Stimulated activated CD8-positive, alpha-beta memory T cell treated with anti-CD3 and anti-CD28 coated beads, Interleukin-4, amount 100 ng/mL, for 48 hours (primary cell): ENCODE data around the gene NOG.

Experiments
- DNase-seq: peaks from one replicate; pipeline ENCODE4 v3.0.0-alpha.2; 2020

NOG gene

DNA sequence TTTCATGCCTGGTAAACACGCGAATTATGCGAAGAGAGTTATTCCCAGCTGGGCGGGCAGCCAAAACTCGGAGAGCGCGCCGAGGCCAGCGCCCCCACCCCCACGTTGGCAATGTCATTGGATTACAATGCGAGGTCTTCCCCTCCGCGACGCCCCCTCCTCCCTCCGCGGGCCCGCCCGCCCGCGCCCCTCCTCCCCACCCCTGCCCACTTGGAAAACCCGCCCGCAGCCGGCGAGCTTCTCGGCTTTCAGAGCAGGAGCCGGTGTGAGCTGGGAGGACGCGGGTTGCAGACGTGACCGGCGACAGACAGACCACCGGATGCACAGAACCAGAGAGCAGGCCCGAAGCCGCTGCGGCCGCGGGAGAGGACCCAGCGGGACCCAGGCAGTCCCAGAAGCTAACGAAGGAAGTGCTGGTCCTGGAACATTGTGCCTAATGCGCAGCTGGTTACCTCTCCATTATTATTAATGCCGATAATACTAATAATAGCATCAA is 4.0 kb downstream of the NOG start:
- DNase-seq = no peak

DNA sequence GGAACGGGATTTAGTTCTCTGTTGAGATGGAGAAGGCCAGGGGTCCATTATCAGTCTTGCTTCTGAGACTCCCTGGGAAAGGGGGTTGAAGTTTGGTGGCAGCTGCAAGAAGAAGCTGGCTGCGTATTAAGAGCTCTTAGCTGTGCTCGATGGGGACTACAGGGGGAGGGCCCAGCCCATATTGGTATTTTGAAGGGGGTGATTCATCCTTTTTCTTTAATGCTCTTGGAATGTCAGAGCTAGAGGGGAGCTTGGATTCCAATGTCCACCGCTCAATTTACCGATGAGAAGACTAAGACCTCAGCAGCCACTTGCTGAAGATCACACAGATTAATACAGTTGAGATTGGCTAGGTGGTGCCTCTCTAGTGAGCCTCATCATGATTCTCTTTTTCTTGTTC is 5.0 kb downstream of the NOG start:
- DNase-seq = no peak

DNA sequence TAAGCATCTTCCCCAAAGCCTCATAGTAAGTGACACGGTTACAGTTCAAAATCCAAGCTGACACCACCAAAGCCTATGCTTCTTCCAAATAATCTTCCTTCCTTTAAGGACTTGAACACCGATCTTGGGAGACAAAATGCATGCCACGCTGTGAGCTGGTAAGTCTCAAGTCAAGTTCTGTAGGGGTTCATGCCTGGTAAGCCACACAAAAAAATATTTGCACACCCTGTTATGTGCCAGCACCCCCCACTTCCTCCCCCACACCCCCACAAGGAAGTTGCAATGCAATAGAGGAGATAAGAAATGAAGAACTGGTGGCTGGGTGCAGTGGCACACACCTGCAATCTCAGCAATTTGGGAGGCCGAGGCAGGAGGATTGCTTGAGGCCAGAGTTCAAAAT is 5.6 kb downstream of the NOG start:
- no peak for DNase-seq

DNA sequence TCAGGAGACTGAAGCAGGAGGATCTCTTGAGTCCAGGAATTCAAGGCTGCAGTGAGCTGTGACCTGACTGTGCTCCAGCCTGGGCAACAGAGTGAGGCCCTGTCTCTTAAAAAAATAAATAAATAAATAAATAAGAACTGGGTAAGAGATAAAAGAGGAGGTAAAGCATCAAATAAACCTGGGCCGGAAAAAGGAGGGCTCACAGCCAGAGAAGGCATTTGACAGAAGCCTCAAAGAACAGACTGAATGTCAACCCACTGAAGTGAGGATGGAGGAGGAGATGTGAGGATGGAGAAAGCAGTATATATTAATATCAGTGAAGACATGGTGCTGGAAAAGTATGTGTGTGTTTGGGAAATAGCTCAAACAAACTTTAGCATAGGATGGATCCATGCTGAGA is 6.1 kb downstream of the NOG start:
- no peak for DNase-seq

DNA sequence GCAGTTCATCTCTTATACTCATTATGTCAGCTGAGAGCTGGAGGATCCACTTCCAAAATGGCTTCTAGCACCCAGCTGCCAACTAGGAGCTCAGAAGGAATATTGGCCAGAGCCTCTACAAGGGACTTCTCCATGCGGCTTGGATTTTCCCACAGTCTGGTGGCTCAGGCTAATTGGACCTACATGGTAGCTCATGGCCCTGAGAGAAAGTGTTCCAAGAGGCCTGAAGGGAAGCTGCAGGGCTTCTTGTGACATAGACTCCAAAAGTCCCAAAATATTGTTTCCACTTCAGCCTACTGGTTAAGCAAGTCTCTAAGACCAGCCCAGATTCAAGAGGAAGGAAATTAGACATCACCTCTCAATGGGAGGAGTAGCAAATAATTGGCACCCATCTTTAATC is 6.8 kb downstream of the NOG start:
- no peak for DNase-seq

DNA sequence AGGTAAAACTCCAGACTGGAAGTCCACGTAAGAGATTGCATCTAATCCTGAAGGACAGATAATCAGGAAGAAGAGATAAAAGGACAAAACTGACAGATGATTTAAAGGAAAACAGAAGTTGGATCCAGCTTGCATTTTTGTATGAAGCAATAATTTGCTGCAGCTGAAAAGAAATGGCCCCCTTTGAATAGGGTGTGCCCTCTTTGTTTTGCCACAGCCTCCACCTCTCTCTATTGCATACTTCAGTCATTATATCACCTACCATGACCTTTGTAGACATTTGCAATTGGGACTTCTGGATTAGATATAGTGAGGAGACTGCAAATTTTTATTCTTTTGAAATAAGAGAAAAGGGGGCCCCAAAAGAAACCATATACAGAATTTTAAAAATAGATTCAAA is 8.1 kb downstream of the NOG start:
- DNase-seq = no peak

DNA sequence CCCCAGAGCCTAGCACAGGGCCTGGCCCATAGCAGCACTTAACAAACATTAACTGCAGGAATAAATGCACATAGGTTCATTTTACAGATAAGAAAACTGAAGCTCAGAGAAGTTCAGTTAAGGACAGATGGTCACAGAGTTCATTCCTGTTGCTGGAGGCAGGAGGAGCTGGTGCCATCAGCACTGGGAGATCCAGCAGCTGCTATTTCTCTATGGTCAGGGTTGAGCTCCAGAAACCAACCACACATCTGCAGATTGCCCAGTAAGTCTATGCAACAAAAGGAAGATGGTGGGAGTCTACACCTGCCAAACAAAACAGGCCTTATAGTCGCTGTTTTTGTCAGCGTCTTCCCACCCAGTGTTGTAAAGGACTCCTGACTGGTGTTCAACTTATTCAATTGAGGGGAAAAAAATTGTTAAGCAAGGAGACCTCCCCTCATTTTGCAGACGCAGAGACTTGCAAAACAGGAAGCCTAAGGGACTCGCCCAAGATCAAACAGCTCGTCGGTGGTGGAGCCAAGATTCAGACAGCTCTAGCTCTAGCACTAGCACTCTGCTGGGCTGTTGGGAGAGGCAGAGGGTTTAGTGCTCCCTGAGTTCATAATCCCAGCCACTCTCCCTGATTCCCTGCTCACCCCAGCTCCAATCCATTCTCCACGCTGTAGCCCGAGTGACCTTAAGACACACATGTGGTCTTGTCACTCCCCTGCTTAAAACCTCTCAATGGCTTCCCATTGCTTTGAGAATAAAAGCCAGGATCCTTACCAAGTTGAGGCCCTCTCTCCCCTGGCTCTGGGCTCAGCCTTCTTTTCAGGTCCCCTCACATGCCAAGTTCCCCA is 9.0 kb downstream of the NOG start:
- no peak for DNase-seq

DNA sequence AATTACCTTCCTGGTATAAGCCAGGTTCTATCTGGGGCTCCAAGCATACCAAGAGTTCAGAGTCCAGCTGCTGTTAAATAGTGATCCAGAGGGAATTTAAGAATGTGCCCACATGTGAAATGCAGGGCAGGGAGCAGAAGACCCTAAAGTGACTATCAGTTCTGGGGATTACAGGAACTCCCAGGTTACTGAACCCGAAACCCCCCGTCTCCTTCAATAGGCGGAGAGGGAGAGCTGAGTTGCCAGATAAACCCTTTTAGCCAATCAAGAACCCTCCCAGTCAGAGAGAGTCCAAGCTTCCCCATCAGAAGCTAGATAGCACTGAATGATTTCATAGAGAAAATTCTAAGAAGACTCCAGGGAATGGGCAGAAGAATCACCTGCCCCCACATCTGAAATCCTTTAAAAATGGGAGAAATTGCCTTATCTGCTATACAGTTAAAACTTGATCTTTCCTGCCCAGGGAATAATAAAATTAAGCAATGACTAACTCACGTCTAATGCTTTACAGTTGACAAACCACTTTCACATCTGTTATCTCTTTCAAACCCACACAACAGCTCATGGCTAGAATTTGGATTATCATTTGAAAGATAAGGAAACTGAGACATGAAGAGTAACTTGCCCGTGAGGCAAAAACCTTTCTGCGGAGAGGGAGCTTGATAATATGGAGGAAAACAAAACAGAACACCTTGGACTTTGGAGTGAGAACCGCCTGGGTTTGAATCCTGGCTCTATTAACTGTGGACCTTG is 10.2 kb downstream of the NOG start:
- no peak for DNase-seq

DNA sequence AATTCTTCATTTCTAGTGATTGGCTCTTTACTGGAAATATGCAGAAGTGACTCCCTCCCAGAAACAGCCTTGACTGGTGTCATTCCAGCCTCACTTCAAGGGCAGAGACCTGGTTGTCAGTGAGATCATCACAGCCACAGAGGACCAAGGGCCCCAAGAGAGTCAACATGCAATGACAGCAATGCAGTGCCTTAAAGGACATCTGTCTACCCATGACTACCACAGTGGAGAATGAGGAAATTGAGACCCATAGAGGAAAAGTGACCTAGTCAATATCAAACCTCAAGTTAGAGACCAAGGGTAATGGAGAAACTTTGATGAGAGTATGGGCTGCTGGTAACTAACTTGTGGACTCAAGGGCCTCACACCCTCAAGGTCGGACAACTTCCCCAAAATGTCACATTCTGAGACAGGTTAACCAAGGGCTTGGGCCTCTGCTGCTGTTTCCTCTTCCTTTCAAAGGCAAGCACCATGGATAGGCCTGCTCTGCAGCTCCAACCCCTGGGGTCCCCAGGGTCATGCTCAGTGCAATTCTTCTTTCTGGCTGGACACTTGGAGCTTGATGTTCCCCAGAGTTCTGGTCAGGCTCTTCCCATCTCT is 11.3 kb downstream of the NOG start:
- no peak for DNase-seq

DNA sequence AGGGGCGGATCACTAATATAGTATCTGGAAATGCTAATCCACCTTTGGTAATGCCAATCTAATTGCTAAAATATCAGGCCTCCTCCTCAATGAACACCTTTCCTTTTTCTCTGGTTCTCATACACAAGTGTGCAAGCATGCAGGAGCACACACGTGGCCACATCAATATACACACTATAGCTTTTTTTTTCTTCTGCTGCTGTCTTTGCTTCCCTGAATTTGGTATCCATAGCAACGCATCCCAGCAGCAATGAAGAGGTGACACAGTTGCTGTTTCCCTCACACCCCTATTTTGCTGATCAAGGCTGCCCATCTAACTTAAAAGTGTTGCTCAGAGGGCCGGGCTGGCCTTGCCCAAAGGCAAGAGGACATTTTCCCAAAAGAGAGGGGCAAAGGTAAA is 15.4 kb downstream of the NOG start:
- no peak for DNase-seq

DNA sequence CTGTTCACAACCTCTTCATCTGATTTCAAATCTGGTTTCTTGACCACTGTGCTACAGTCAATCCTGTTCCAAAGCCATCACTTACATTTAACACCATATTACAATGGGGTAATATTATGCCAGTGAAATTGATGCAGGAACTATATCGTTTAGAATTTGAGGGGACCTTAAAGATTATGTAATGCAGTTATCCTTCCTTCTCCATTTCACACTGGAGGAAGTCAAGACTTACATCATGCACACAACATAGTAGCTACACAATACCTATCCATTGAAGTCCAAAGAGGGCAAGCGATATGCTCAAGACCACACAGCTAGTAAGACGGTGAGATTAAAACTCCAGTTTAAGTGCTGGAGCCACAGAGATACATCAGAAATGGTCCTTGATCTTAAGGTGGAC is 16.8 kb downstream of the NOG start:
- no peak for DNase-seq

DNA sequence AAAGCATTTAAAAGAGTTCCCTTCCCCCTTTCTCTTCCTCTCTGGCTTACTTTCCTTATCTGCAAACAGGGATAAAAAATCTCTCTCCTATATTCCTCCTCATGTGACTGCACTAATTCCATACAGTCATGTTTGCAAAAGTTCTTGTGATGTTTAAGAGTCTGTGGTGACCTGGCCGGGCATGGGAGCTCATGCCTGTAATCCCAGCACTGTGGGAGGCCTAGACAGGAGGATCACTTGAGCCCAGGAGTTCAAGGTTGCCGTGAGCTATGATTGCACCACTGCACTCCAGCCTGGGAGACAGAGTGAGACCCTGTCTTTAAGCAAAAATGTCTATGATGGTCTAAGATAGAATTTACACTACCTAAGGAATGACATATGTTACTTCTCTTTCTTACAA is 19.6 kb downstream of the NOG start:
- DNase-seq = no peak

DNA sequence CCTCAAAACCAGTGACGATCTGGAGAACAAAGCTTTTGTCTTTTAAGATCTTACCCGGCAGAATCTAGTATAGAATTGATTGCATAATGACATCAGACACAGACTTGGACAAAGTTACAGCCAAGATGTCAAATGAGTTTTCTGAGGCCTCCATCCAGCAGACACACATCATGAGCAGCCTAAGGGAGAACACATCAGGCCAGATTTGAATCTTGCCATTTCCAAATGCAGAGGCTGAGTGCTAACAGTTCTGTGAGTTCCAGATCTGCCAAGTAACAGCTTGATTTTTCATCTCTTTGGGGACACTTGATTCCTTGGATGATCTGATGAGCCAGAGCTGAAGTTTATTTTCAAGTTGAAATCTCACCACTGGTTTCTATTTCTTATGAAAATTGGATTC is 21.0 kb downstream of the NOG start:
- no peak for DNase-seq

DNA sequence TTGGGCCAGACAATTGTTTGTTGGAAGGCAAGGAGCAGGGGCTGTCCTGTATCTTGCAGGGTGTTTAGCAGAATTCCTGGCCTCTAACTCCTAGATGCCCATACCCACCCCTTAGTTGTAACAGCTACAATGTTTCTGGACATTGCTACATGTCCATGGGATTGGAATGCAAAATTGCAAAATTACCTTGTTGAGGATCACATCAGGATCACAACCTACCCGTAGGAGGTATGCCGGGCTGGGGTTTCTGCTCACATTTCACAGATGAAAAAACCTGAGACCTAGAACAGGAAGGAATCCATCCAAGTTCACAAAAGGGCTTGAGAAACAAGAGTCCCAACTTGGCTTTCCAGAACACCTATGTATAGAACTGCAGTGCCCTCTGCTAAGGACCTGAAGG is 22.7 kb downstream of the NOG start:
- DNase-seq = no peak

DNA sequence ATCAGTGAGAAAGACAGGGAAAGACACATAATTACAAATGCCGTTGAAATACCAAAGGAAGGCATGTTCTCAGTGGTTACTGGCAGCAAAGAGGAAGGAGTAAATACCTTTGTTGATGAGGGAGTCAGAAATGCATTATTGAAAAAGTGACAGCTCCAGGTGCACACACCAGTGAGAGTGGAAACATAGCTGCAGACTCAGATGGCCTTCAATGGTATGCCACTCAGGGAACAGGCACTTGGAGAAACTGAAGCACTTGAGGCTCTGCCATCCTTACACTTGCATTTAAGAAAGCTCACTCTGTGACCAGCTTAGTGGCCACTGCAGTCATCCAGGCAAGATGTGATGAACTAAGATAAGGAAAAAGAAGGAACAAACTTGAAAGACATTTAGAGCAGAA is 29.9 kb downstream of the NOG start:
- DNase-seq = no peak

DNA sequence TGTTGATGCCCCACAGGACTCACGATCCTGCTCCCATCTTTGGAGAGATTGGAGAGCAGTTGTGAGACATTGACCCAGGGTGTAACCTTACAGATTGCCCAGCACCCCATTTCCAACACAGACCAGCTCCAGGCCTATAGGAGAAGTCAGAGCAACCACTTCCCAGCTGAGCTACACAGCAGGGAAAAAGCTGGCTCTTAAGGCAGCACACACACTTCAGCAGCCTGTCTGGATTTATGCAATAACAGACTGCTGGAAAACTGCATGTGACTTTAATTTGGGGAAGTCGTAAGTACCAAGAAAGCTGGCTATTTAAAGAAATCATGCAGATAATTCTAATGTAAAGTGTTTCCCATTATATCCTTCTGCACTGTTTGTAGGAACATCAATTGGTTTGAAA is 30.8 kb downstream of the NOG start:
- no peak for DNase-seq

DNA sequence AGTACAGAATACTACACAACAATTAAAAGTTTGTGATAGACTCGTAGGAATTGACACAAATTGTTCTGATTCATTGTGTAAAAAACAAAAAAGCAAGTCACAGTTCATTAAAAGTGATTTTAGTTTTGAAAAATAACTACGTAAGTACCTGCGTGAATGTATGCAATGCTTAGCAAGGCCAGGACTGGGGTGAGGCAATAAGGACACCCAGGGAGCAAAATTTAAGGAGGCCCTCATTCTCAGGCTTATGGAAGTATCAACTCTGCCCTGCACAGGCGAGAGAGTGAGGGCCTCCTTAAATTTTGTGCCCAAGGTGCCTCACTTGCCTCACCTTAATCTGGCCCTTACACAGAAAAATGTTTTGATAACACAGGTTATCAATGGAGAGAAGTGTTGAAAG is 31.4 kb downstream of the NOG start:
- DNase-seq = no peak

DNA sequence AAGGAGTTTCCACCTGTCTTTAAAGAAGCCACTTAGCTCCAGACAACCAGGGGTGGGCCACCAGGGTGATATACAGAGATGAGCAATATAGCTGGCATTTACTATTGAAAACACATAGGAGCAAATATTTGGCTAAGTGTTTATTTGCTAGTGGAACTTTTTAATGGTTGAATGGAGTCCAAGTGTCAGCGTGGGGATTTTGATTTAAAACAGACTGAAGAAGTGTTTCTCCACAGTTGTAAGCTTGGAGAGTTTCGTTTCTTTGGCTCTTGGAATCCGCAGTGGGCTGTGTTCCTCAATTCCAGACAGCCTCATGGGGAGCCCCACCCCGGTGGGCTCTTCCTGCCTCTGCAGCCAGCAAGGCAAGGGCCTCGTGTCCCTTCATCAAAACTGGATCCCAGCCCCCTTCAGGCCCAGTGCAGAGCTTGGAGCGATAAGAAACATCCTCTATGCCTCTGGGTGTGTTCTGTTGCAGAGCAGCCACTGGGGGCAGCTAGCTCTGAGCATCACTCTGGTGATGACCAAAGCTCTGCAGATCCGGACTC is 36.1 kb downstream of the NOG start:
- no peak for DNase-seq

DNA sequence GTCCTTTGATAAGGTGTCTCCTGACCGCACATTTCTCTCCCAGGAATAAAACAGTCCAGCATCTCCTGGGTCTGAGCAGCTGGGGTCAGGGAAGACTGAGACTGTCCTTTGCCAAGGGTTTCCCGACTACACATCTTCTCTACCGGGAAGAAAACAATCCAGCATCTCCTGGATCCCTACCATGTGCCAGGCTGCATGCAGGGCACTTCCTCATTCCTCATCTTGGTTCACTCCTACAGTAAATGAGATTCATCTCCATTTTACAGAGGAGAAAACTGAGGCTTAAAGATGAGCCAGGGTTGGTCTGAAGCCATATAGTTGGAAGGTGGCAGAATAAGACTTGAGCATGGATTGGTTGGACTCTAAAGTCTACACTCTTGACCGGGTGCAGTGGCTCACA is 36.7 kb downstream of the NOG start:
- DNase-seq = no peak

DNA sequence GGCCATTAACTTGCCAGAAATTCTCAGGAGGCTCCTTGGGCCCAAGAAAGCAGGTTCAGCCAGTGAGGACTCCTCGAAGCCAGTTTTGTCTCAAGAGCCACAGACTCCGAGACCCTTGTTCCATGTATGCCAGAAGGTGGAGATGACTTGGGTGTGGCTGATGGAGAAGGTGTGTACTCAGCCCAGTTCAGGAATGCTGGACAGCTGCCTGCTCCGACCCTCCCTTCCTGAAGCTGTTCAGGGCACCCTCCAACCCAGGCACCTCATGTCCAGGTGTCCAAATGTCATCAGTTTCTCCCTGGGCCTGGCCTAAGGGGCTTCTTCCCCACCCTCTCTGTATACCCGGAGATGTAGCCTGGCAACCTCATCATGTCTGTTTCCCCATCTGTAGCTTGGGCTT is 40.2 kb downstream of the NOG start:
- no peak for DNase-seq

DNA sequence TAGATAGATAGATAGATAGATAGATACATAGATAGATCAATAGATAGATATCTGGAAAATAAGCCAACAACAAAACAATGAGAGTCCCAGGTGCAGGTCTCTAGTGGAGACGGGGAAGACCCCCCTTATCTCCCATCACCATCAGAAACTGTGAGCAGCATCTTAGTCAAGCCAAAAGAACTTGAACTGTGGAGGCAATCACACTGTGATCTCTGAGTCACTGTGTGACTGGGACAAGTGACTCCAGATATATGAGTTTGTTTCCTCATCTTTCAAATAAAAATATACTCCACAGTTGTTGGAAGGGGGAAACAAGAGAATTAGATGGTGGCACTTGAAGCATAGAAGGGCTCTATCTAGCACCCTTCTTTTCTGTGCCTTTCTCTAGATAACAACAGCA is 42.1 kb downstream of the NOG start:
- DNase-seq = no peak

DNA sequence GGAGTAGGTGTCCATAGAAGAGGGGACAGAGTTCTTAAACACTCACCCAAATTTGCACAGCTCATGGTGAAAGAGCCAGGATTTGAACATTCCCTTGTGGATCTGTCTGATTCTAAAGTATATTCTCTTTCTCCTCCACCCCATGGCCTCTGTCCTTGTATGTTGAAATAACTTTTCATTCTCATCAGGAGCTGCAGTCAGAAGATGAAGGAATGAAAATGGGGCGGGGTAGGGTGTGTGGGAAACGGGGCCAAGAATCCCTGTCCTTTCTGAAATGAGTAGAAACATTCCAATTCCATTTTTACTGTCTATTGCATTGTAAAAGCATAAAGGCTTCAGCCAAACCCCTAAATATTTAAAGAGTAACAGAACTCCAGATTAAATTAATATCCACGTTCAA is 42.8 kb downstream of the NOG start:
- DNase-seq = no peak

DNA sequence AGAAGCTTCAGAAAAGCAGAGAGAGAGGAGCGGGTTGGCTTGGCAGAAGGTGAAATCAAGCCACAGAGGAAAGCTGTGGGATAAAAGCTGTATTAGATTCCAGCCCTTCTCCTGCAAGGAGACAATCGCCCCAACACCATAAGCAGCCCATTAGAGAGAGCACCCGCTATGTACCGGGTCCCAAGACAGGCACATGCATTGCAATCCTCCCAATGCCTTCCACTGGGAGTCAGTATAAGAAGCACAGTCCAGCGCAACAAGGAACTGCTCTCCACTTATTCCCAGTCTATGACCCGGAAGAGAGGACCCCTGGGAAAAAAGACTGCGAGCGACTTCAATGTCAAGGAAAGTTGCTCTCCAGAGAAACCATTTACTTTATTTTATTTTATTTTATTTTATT is 43.8 kb downstream of the NOG start:
- no peak for DNase-seq

DNA sequence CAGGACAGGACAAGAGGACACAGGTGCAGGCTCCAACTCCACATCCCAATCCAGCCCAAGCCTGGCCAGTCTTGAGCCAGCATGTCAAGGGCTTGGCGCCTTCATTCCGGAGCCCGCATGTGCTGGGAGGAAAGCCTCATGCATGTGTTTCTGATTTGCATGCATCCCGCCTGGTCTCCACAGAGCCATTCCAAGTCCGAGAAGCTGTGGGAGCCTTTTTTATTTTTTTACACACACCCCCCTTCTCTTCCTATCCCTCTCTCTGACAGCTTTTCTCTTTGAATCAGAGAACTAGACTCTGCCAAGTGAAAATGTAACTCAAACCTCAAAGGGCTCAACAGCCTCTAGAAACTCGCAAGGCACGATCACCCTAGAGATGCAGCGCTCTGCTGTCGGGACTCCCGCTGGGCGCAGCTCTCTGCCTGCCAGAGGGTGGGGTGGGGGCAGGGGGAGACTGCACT is 45.1 kb downstream of the NOG start:
- no peak for DNase-seq
